K562 treated with DMSO at 1 percent for 24 hours (cell line): ENCODE data around the gene SEMG2. TPM values are rescaled to one million over a fixed set of nuclear protein-coding genes. Genes with fewer than 3 reads are reported as not detected.

Source experiments
- total RNA-seq: library from RNA; unstranded; fragments of 300-600 nt; gene quantifications from 2 replicates; pipeline ENCODE4 v1.2.3, GENCODE V29; 2022; ENCODE audit warnings: low read depth; ENCODE audit not compliant: insufficient read depth

Gene SEMG2, protein sequence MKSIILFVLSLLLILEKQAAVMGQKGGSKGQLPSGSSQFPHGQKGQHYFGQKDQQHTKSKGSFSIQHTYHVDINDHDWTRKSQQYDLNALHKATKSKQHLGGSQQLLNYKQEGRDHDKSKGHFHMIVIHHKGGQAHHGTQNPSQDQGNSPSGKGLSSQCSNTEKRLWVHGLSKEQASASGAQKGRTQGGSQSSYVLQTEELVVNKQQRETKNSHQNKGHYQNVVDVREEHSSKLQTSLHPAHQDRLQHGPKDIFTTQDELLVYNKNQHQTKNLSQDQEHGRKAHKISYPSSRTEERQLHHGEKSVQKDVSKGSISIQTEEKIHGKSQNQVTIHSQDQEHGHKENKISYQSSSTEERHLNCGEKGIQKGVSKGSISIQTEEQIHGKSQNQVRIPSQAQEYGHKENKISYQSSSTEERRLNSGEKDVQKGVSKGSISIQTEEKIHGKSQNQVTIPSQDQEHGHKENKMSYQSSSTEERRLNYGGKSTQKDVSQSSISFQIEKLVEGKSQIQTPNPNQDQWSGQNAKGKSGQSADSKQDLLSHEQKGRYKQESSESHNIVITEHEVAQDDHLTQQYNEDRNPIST
- not detected in 2 replicates for total RNA-seq

DNA sequence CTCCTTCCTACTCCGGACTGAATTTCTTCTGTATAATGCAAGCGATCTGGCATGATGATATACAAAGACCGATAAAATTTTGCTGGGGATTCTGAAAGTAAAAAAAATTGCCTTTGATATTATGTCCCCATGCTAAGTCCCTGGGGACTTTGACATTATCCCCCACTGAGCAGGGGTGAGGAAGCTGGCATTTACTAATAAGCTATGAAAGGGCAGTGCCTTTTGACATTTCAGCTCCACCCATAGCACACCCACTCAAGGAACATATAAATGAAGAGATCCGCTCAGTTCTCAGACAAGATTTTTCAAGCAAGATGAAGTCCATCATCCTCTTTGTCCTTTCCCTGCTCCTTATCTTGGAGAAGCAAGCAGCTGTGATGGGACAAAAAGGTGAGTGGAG lies at the start of gene SEMG2:
SEMG2 (plus strand) TSS at position 298 of the 400 bp plus-strand sequence; CDS start at position 315, 17 bp downstream.

DNA sequence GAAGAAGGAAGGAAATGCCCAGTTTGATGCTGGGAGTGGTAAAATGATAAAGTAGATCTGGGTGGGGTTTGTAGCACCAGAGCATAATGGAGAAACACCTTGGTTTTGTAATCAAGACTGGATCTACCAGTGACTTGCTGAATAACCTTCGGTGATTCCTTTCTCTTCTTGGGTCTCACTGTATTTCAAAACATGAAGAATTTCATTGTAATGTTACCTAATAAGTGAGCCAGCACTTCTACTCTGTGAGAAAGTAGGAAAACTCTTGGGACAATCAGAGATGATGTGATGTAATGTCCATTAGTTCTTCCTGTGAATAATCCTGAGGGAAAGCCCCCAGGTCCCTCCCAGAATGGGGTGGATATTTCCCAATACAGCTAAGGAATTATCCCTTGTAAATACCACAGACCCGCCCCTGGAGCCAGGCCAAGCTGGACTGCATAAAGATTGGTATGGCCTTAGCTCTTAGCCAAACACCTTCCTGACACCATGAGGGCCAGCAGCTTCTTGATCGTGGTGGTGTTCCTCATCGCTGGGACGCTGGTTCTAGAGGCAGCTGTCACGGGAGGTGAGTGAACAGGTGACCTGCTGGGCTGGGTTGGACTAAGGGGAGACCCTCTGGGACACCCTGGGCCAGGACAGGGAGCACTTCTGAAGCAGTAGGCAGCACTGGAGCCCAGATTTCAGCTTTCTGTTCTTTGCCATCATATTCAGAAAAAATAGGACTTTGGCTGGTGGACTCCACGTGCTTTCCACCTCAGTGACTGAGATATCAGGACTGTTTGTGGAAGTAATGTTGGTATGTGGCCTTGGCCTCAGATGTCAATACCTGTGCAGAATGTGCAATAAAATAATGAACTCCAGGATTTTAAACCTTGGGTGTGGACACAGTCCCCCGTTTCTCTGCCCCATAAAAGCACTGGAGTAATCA lies 46.5 kb upstream of the SEMG2 start, which contains the start of gene PI3:
PI3 (plus strand) TSS at position 469 of the 931 bp plus-strand sequence; CDS start at position 490, 21 bp downstream.

DNA sequence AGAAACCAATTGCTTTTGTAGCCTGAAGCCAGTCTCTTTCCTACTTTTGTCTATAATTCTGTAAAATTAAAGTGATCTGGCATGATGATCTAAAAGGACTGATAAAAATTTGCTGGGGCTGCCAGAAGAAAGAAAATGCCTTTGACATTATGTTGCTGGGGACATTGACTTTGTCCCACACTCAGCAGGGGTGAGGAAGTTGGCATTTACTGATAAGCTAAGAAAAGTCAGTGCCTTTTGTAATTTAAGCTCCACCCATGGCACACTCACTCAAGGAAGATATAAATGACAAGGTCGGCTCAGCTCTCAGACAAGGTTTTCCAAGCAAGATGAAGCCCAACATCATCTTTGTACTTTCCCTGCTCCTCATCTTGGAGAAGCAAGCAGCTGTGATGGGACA lies 14.4 kb upstream of the SEMG2 start, which contains the start of gene SEMG1:
SEMG1 (plus strand) TSS at position 309 of the 400 bp plus-strand sequence; CDS start at position 330, 21 bp downstream.

DNA sequence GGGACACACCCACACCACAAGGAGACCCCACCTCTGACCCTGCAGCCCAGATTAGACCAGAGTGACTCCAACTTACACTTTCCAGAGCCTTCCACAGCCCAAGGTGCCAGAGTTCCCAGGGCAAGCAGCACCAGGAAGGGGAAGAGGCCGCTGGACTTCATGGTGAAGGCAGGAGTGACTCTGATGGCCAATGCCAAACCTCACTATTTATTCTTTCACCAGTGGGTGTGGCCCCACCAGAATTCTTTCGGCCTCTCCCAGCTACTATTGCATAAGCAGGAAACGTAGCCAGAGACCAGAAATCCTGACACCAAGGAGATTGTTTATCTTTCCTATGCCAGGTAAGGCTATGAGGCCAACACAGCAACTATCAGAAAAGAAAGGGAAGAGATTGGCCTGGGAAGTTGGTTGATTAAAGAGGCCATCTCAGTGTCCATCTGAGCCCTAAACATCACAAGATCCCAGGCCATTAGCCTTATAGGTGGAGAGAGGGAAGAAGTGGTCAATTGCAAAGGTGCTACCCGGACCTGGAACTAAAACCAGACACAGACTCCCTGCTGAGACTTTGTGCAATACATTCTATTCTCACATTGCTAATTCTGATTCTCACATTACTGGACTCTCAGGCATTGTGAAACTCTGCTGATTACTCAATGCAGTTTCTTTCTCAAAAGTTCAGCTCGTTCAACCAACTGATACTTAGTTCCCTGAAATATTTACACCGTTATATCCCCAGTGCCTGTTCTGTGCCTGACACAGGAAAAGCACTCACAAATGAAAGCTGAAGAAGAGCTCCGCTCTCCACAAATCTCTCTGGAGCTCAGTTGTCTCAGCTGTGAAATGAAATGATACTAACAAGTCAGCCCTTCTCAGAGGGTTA lies 33.5 kb downstream of the SEMG2 start, which contains the start of gene SLPI:
SLPI (minus strand) TSS at position 182 of the 880 bp plus-strand sequence; CDS start at position 161, 21 bp downstream.

Other genes with a start within 250 kb of the SEMG2 start
- gene KCNS1, start 120.2 kb upstream of the SEMG2 start, total RNA-seq, result not detected in 2 replicates
- not detected in 2 replicates for gene WFDC5, start 106.2 kb upstream of the SEMG2 start, total RNA-seq
- gene WFDC12, start 96.9 kb upstream of the SEMG2 start, total RNA-seq, result not detected in 2 replicates
- not detected in 2 replicates for gene PI3, start 46.5 kb upstream of the SEMG2 start, total RNA-seq
- not detected in 2 replicates for gene SEMG1, start 14.3 kb upstream of the SEMG2 start, total RNA-seq
- gene SLPI, start 33.2 kb downstream of the SEMG2 start, total RNA-seq, result not detected in 2 replicates
- not detected in 2 replicates for gene RBPJL, start 85.5 kb downstream of the SEMG2 start, total RNA-seq
- gene MATN4, start 86.9 kb downstream of the SEMG2 start, total RNA-seq, result 0.22 TPM in 1 of 2 replicates, not detected in the other
- gene SDC4, start 127.1 kb downstream of the SEMG2 start, total RNA-seq, result 11.9 and 12.1 TPM in 2 replicates
- 25.8 and 30.4 TPM in 2 replicates for gene SYS1, start 141.8 kb downstream of the SEMG2 start, total RNA-seq
- 0.41 TPM in 1 of 2 replicates, not detected in the other for gene TP53TG5, start 157.0 kb downstream of the SEMG2 start, total RNA-seq
- gene DBNDD2, start 186.9 kb downstream of the SEMG2 start, total RNA-seq, result 40.5 and 44.7 TPM in 2 replicates
- gene PIGT, start 194.8 kb downstream of the SEMG2 start, total RNA-seq, result 109 and 122 TPM in 2 replicates
- gene WFDC2, start 248.4 kb downstream of the SEMG2 start, total RNA-seq, result not detected in 2 replicates